Right lobe of liver (tissue), 6 donors: Measurements from ENCODE around the gene KIF11. TPM values are rescaled to one million over a fixed set of nuclear protein-coding genes. Genes with fewer than 3 reads are reported as not detected.

ENCODE experiments used
- ATAC-seq, 4 donors: fragments of 200-7000 bp; cut with Tn5 transposase; one replicate each; pipeline ENCODE4 v1.9.1; 2020; ENCODE audit warnings: mild to moderate bottlenecking in 4 of 4, moderate library complexity in 4 of 4
- DNase-seq, 3 donors: peaks; one replicate each; pipeline ENCODE4 v3.0.0-alpha.2; 2020
- H3K27ac ChIP-seq, 3 donors: fragments of 200-600 bp; one replicate each; pipeline ENCODE4 v1.8.0; 2022
- H3K27me3 ChIP-seq, 2 donors: fragments of 200-600 bp; one replicate each; pipeline ENCODE4 v1.8.0; 2022
- H3K36me3 ChIP-seq, 4 donors: fragments of 200-600 bp; sonication (generic) in 1 of 4; one replicate each; pipeline versions ENCODE4 v1.5.1 to v1.8.0; 2017 to 2022; ENCODE audit warnings: control low read depth in 1 of 4
- H3K4me1 ChIP-seq, 4 donors: fragments of 200-600 bp; sonication (generic) in 1 of 4; one replicate each; pipeline versions ENCODE4 v1.5.1 to v1.8.0; 2017 to 2022; ENCODE audit warnings: control low read depth in 1 of 4
- H3K4me3 ChIP-seq, 3 donors: fragments of 200-600 bp; one replicate each; pipeline ENCODE4 v1.8.0; 2022
- H3K9me3 ChIP-seq, 4 donors: fragments of 200-600 bp; sonication (generic) in 1 of 4; one replicate each; pipeline versions ENCODE4 v1.5.1 to v1.8.0; 2017 to 2022; ENCODE audit warnings: control low read depth in 1 of 4
- CTCF ChIP-seq, 4 donors: fragments of 200-600 bp in 3 of 4; fragments of 450-650 bp in 1 of 4; IDR thresholded peaks; one replicate each; pipeline versions ENCODE4 v1.5.1 to v1.8.0; 2016 to 2022; ENCODE audit warnings: antibody characterized with exemption in 4 of 4, mild to moderate bottlenecking in 2 of 4
- POLR2A ChIP-seq: fragments of 450-650 bp; IDR thresholded peaks from one replicate; pipeline ENCODE4 v1.6.1; 2017; ENCODE audit warnings: antibody characterized with exemption, mild to moderate bottlenecking
- WGBS: methylation state at CpG from one replicate; pipeline ENCODE4 v1.1.6; 2018; ENCODE audit warnings: low coverage, low lambda C conversion rate; ENCODE audit not compliant: insufficient coverage; ENCODE audit errors: missing lambda C conversion rate; 5-methylcytosine and 5-hydroxymethylcytosine counted together
- intact Hi-C, 2 donors: fragments of 100-400 bp; cut with DNase I; formaldehyde crosslinking; loops; one replicate each; pipeline versions ENCODE4 v1.11.2 to v1.14.1; 2022
- total RNA-seq, 6 experiments: library from RNA; depleted of rRNA in 2 of 6; stranded (reverse); fragments of >200 nt in 2 of 6; fragmentation: NEBNext Ultra II Directional in 3 of 6; extraction: Animal tissue kit (Norgen Biotek cat#: 25700) in 3 of 6; gene quantifications; one replicate each; pipeline versions ENCODE4 v1.1.0 to v1.2.4, GENCODE V29; 2016 to 2023
- donor health status: DM: no; HTN: yes; CAD: no.
- donor health status: DM: no; HTN: no; CAD: no.
- donor health status: DM: no; HTN: no; CAD: no.
- donor health status: DM: no; HTN: yes; CAD: no.
- donor health status: DM: no; HTN: yes; CAD: no.

KIF11 gene
- total RNA-seq, 6 experiments from 2014 or later: 0.35 to 1.4 (median 0.83) TPM

- H3K27me3 ChIP-seq: no peaks in the 10 kb centered on the region
- intact Hi-C loops: no loop called here
- DNase-seq (no peak), ATAC-seq (no peak)
- no peak overlapping the region for H3K4me3 ChIP-seq
- no peak overlapping the region for H3K27ac ChIP-seq
- H3K36me3 ChIP-seq: no peaks in the 10 kb centered on the region
- no peak for TF ChIP-seq CTCF (IDR thresholded peaks at IDR 0.05)
- no peak for TF ChIP-seq POLR2A
- H3K4me1 ChIP-seq: no peaks in the 10 kb centered on the region
- no peaks in the 10 kb centered on the region for H3K9me3 ChIP-seq
- WGBS: 86% methylated on average over 2 of the region's 2 CpGs
Measured at GRCh38 chr10:92627845-92628480, 35.0 kb downstream of the KIF11 start.

GRCh38 chr10:92629945-92630344 lies 37.0 kb downstream of the KIF11 start:
- DNase-seq: no peak
- TF ChIP-seq POLR2A (no peak), CTCF (IDR thresholded peaks at IDR 0.05) (no peak)
- Histone ChIP-seq H3K36me3 (no peaks in the 10 kb centered on the region), H3K4me3 (no peak overlapping the region), H3K9me3 (no peaks in the 10 kb centered on the region), H3K27ac (no peak overlapping the region), H3K4me1 (no peaks in the 10 kb centered on the region), H3K27me3 (no peaks in the 10 kb centered on the region)
- intact Hi-C loops: no loop called here
- no peak for ATAC-seq
- WGBS: 100% methylated on average over 2 of the region's 2 CpGs

GRCh38 chr10:92638037-92638436 lies 45.1 kb downstream of the KIF11 start:
- ATAC-seq: no peak
- H3K27me3 ChIP-seq: no peaks in the 10 kb centered on the region
- DNase-seq: no peak
- no peaks in the 10 kb centered on the region for H3K4me1 ChIP-seq
- H3K27ac ChIP-seq: no peak overlapping the region
- TF ChIP-seq POLR2A (no peak), CTCF (IDR thresholded peaks at IDR 0.05) (no peak)
- no peaks in the 10 kb centered on the region for H3K36me3 ChIP-seq
- H3K9me3 ChIP-seq: no peaks in the 10 kb centered on the region
- intact Hi-C loops: no loop called here
- no peak overlapping the region for H3K4me3 ChIP-seq

- no peak overlapping the region for H3K4me3 ChIP-seq
- WGBS: 53% methylated on average over 3 of the region's 3 CpGs
- intact Hi-C loops: no loop called here
- peaks cover 0 to 6% (median 0%) of the 10 kb centered on the region in 4 donors for H3K4me1 ChIP-seq
- TF ChIP-seq CTCF (IDR thresholded peaks at IDR 0.05) (peak in 3 of 4 donors; percentile 13 to 25 (median 21)), POLR2A (no peak)
- H3K27me3 ChIP-seq: no peaks in the 10 kb centered on the region
- no peak overlapping the region for H3K27ac ChIP-seq
- ATAC-seq: peak; percentile 78 to 92 (median 86)
- H3K36me3 ChIP-seq: no peaks in the 10 kb centered on the region
- no peaks in the 10 kb centered on the region for H3K9me3 ChIP-seq
- peak; percentile 37 to 55 (median 50) for DNase-seq
Measured at GRCh38 chr10:92640107-92640506, 47.2 kb downstream of the KIF11 start.

GRCh38 chr10:92641492-92641891 lies 48.6 kb downstream of the KIF11 start:
- Histone ChIP-seq H3K4me3 (no peak overlapping the region), H3K27ac (no peak overlapping the region), H3K9me3 (no peaks in the 10 kb centered on the region), H3K4me1 (peaks cover 0 to 6% (median 0%) of the 10 kb centered on the region in 4 donors), H3K27me3 (no peaks in the 10 kb centered on the region), H3K36me3 (no peaks in the 10 kb centered on the region)
- TF ChIP-seq POLR2A (no peak), CTCF (IDR thresholded peaks at IDR 0.05) (no peak)
- 80% methylated on average over 1 of the region's 1 CpG for WGBS
- intact Hi-C loops: no loop called here
- no peak for DNase-seq
- ATAC-seq: no peak
